ENCODE data around the gene EPS8L2.

GRCh38 chr11:728901-729491 lies 23.0 kb downstream of the EPS8L2 start:
- TF ChIP-seq CTCF (IDR thresholded peaks at IDR 0.05) (no peak), POLR2A (IDR thresholded peaks at IDR 0.05) (no peak)
